Neutrophil (primary cell): Measurements from ENCODE around the gene DLL4.

Experiments used
- H3K27ac ChIP-seq: fragments of 200-600 bp; sonication (generic); 2 replicates; pipeline ENCODE4 v1.5.1; 2016; ENCODE audit warnings: mild to moderate bottlenecking, moderate library complexity
- H3K27me3 ChIP-seq: fragments of 200-600 bp; sonication (generic); 2 replicates; pipeline ENCODE4 v1.6.0; 2016; ENCODE audit warnings: mild to moderate bottlenecking
- H3K36me3 ChIP-seq: fragments of 200-600 bp; sonication (generic); 2 replicates; pipeline ENCODE4 v1.5.1; 2017
- H3K4me1 ChIP-seq, 2 experiments: fragments of 200-600 bp in 1 of 2; sonication (generic) in 1 of 2; 1 replicate in 1 of 2; 2 replicates in 1 of 2; pipeline versions ENCODE4 v1.5.1 to v1.6.1; 2013 to 2016; ENCODE audit warnings: low read depth in 1 of 2, low read length in 1 of 2, mild to moderate bottlenecking in 1 of 2, moderate library complexity in 1 of 2; ENCODE audit not compliant: control insufficient read depth in 1 of 2, insufficient read depth in 1 of 2
- H3K4me3 ChIP-seq, 2 experiments: fragments of 200-600 bp in 1 of 2; sonication (generic) in 1 of 2; 1 replicate in 1 of 2; 2 replicates in 1 of 2; pipeline ENCODE4 v1.5.1; 2013 to 2016; ENCODE audit warnings: low read depth in 1 of 2, low read length in 1 of 2, mild to moderate bottlenecking in 1 of 2, moderate library complexity in 1 of 2
- H3K9me3 ChIP-seq: fragments of 200-600 bp; sonication (generic); 2 replicates; pipeline ENCODE4 v1.5.1; 2016
- CTCF ChIP-seq: fragments of 200-600 bp; sonication (generic); IDR thresholded peaks from 2 replicates; pipeline ENCODE4 v1.5.1; 2016; ENCODE audit warnings: antibody characterized with exemption

The DLL4 gene

GRCh38 chr15:40894681-40895448, 34.3 kb upstream of the DLL4 start:
- Histone ChIP-seq H3K4me1 (peaks cover 48 to 58% of the 10 kb centered on the region in 2 experiments), H3K9me3 (no peaks in the 10 kb centered on the region), H3K27me3 (no peaks in the 10 kb centered on the region), H3K36me3 (peaks cover 34% of the 10 kb centered on the region), H3K4me3 (peak overlapping the region; percentile 81 to 98), H3K27ac (peak overlapping the region; percentile 94)
- peak; percentile 51 for TF ChIP-seq CTCF

- H3K4me3 ChIP-seq: no peak overlapping the region
- peaks cover 60 to 71% of the 10 kb centered on the region in 2 experiments for H3K4me1 ChIP-seq
These were observed 29.5 kb upstream of the DLL4 start for GRCh38 chr15:40899536-40900207.

GRCh38 chr15:40900256-40901052, 28.7 kb upstream of the DLL4 start:
- H3K27ac ChIP-seq: peak overlapping the region; percentile 98
- H3K27me3 ChIP-seq: no peaks in the 10 kb centered on the region
- peaks cover 57 to 69% of the 10 kb centered on the region in 2 experiments for H3K4me1 ChIP-seq
- no peak for TF ChIP-seq CTCF
- H3K9me3 ChIP-seq: no peaks in the 10 kb centered on the region
- peaks cover 65% of the 10 kb centered on the region for H3K36me3 ChIP-seq
- H3K4me3 ChIP-seq: no peak overlapping the region

More at GRCh38 chr15:40899536-40900207, 29.5 kb upstream of the DLL4 start:
- Histone ChIP-seq H3K27ac (peak overlapping the region; percentile 98), H3K36me3 (peaks cover 62% of the 10 kb centered on the region), H3K27me3 (no peaks in the 10 kb centered on the region), H3K9me3 (no peaks in the 10 kb centered on the region)
- TF ChIP-seq CTCF: no peak

GRCh38 chr15:40901053-40901443, 28.1 kb upstream of the DLL4 start:
- Histone ChIP-seq H3K4me1 (peaks cover 57 to 69% of the 10 kb centered on the region in 2 experiments), H3K27ac (peak overlapping the region; percentile 98), H3K9me3 (no peaks in the 10 kb centered on the region), H3K36me3 (peaks cover 60% of the 10 kb centered on the region), H3K27me3 (no peaks in the 10 kb centered on the region), H3K4me3 (no peak overlapping the region)
- TF ChIP-seq CTCF: no peak
